ENCODE measurements around the gene NAALAD2. TPM values are rescaled to one million over a fixed set of nuclear protein-coding genes. Genes with fewer than 3 reads are reported as not detected.

NAALAD2 gene
- total RNA-seq (ENCODE audit: low replicate concordance) = 0.08 and 0.35 TPM in 2 replicates

DNA sequence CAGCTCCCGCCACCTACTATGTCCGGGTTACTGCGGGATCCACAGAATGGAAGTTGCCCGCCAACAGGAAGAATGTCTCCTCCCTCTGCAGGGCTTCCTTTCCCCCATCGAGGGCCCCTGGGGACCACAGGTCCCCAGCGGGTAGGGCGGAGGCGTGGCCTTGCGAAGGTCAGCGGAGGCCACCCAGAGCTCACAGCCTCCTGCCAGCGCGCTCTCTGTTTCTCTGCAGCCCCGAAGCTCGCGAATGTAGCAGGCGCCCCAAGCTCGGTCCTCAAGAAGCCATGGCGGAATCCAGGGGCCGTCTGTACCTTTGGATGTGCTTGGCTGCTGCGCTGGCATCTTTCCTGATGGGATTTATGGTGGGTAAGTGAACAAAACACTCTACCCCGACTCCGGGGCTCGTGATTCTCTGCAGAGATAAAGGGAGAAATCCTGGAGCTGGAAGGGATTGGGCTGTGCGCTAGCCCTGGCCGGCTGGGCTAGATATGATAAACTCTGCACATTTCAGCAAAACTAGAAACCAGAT, at the start of gene NAALAD2:
TSS of gene NAALAD2 (plus strand) at position 186 of the 526 bp plus-strand sequence. CDS start at position 282, 96 bp downstream.

DNA sequence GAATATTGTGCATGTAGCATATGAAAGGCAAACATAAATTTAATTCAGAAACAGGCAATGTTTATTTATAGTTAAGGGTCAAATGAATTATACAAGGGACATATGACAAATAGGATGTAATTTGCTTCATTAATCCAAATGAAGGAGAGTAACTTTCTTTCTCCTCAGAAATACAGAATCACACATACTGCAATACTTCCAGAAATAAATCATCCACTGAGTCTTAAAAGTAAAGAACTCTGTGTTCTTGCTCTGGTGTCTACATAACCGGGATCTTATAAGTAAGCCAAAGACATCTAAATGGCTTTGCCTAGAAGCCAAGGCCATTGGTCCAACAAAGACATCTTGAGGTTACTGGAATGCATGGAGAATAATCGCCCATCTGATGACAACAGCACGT, 48.8 kb upstream of the NAALAD2 start, which contains the start of gene UBTFL1:
TSS of gene UBTFL1 (plus strand) at position 301 of the 400 bp plus-strand sequence. CDS start at position 301, 0 bp downstream.

DNA sequence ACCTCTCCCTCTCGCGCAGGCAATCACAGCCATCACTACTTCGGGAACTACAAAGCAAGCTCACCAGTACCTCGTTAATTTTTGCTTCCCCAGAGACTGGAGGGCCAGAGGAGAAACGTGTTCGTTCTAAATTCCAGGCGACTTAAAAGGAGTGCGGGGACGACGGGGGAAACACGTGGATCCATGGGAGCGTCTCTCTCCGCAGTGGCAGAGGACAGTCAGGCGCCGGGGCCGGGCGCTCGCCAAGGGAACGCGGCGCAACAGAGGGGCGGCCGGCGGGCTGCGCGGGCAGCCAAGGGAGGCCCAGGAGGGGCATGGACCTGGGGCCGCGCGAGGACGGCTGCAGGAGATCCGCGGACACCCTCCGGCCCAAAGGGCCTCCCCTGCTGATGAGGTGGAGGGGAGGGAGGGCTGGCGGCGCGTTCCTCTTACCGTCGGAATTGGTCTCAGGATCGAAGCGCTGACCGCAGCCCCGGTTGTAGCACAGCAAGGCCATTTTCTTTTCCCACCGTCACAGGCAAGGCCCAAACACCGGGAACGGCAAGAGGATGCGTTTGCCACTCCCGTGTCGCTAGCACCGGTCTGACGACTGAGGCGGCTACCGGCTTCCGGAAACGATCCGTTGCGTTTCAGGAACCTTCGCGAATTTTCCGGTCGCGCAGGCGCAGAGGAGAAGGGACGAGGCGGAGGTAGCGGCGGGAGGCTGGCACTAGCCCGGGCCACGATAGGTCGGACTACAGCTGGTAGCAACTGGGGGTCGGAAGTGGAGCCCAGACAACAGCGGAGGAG, 88.2 kb downstream of the NAALAD2 start, which contains the start of gene CHORDC1:
TSS of gene CHORDC1 (minus strand) at position 591 of the 789 bp plus-strand sequence. CDS start at position 496, 95 bp downstream.

Other genes with a start within 250 kb of the NAALAD2 start
- gene TRIM49D1, start 212.4 kb upstream of the NAALAD2 start, total RNA-seq (ENCODE audit: low replicate concordance) = not detected in 2 replicates
- gene TRIM49D2, start 210.6 kb upstream of the NAALAD2 start, total RNA-seq (ENCODE audit: low replicate concordance) = not detected in 2 replicates
- not detected in 2 replicates for gene TRIM64, start 168.6 kb upstream of the NAALAD2 start, total RNA-seq (ENCODE audit: low replicate concordance)
- not detected in 2 replicates for gene TRIM49C, start 103.6 kb upstream of the NAALAD2 start, total RNA-seq (ENCODE audit: low replicate concordance)
- gene UBTFL1, start 48.7 kb upstream of the NAALAD2 start, total RNA-seq (ENCODE audit: low replicate concordance) = not detected in 2 replicates
- 27.4 and 78.6 TPM in 2 replicates for gene CHORDC1, start 88.4 kb downstream of the NAALAD2 start, total RNA-seq (ENCODE audit: low replicate concordance)

All from smooth muscle cell of the coronary artery (primary cell).